Skeletal muscle tissue (tissue), 4 donors: ENCODE measurements around the gene FRY. TPM values are rescaled to one million over a fixed set of nuclear protein-coding genes. Genes with fewer than 3 reads are reported as not detected.

ENCODE experiments used
- H3K27ac ChIP-seq: one replicate; pipeline ENCODE4 v1.7.0; 2013; ENCODE audit warnings: mild to moderate bottlenecking, low read depth, low read length, inconsistent platforms
- H3K27me3 ChIP-seq, 3 donors: one replicate each; pipeline ENCODE4 v1.7.0; 2013; ENCODE audit warnings: low read length in 3 of 3; ENCODE audit not compliant: control insufficient read depth in 3 of 3, insufficient read depth in 3 of 3
- H3K36me3 ChIP-seq, 3 donors: one replicate each; pipeline ENCODE4 v1.7.0; 2013; ENCODE audit warnings: low read length in 3 of 3; ENCODE audit not compliant: control insufficient read depth in 3 of 3, insufficient read depth in 3 of 3
- H3K4me1 ChIP-seq, 3 donors: one replicate each; pipeline ENCODE4 v1.7.0; 2013; ENCODE audit warnings: low read length in 3 of 3, mild to moderate bottlenecking in 3 of 3; ENCODE audit not compliant: control insufficient read depth in 3 of 3, insufficient read depth in 3 of 3
- H3K4me3 ChIP-seq, 3 donors: one replicate each; pipeline ENCODE4 v1.7.0; 2013; ENCODE audit warnings: low read length in 3 of 3
- H3K9ac ChIP-seq, 3 donors: one replicate each; pipeline ENCODE4 v1.7.0; 2013; ENCODE audit warnings: low read length in 3 of 3, mild to moderate bottlenecking in 3 of 3, moderate library complexity in 2 of 3, low read depth in 1 of 3
- H3K9me3 ChIP-seq, 3 donors: one replicate each; pipeline ENCODE4 v1.7.0; 2013; ENCODE audit warnings: low read length in 3 of 3; ENCODE audit not compliant: control insufficient read depth in 3 of 3
- total RNA-seq: library from RNA; depleted of rRNA; stranded (reverse); fragments of >200 nt; gene quantifications from one replicate; pipeline ENCODE4 v1.2.3, GENCODE V29; 2014
- donor health status: Osteomylitis.

Gene FRY
- total RNA-seq, 1 donor from 2014 or later: 59.0 TPM

DNA sequence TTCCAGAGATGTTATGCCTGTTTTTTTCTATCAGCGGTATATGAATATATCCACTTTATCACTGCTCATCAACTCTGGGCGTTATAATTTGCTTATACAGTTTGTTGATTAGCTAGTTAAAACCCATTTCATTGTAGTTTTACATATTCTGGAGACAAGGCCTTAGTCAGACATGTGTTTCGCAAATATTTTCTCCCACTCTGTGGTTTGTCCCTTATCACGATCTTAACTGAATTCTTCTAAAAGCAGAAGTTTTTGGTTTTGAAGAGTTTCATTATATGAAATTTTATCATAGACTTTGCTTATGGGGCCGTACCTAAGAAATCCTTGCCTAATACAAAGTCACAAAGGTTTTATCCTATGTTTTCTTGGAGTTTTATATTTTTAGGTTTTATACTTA, 84.6 kb downstream of the FRY start:
- Histone ChIP-seq H3K36me3 (no peaks in the 10 kb centered on the region), H3K9ac (no peak overlapping the region), H3K27ac (peak overlapping the region; percentile 89), H3K4me3 (no peak overlapping the region), H3K9me3 (no peaks in the 10 kb centered on the region), H3K27me3 (no peaks in the 10 kb centered on the region), H3K4me1 (peaks cover 5 to 12% (median 7%) of the 10 kb centered on the region in 3 donors)

DNA sequence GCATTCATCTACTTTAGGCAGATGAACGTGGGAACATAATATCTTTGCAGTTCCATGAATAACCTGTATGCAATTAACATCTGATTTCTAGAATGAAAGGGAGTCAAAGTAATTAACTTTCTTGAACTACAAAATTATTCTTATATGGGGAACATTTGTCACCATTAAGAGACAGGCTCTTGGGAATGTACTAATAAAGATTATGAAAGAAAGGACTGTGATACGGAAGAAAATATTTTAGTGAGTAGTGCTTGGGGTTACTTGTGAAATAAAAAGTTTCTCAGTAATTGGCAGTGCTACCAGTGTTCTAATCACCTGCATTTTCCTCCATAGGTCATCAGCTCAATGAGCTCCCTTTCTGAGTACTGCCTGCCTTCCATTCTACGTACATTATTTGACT, 85.4 kb downstream of the FRY start:
- H3K9me3 ChIP-seq: no peaks in the 10 kb centered on the region
- H3K27me3 ChIP-seq: no peaks in the 10 kb centered on the region
- peak overlapping the region in 1 of 3 donors; percentile 39 for H3K4me3 ChIP-seq
- peak overlapping the region; percentile 45 to 63 (median 60) for H3K9ac ChIP-seq
- peak overlapping the region; percentile 89 for H3K27ac ChIP-seq
- H3K4me1 ChIP-seq: peaks cover 5 to 12% (median 7%) of the 10 kb centered on the region in 3 donors
- H3K36me3 ChIP-seq: no peaks in the 10 kb centered on the region

DNA sequence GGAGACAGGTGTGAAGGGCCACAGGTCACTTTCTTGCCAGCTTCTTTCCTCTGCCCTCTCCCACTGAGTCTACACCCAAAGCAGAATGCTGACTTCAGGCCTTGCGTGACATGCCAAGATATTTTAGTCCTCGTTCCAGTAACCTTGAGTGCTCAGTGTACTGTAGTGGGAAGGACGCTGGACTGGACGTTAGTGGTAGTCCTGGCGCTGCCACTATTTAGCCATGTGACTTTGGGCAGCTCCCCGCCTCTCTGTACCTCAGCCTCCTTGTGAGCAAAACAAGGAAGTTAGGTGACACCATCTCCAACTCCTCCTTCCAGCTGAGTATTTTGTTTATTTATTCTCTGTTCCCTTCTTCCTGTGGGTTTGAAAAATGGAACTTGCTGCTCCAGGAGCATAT, 86.1 kb downstream of the FRY start:
- no peaks in the 10 kb centered on the region for H3K9me3 ChIP-seq
- H3K27me3 ChIP-seq: no peaks in the 10 kb centered on the region
- peaks cover 5 to 12% (median 7%) of the 10 kb centered on the region in 3 donors for H3K4me1 ChIP-seq
- peak overlapping the region in 2 of 3 donors; percentile 23 to 39 for H3K4me3 ChIP-seq
- H3K9ac ChIP-seq: peak overlapping the region; percentile 45 to 63 (median 60)
- H3K27ac ChIP-seq: peak overlapping the region; percentile 89
- H3K36me3 ChIP-seq: no peaks in the 10 kb centered on the region

DNA sequence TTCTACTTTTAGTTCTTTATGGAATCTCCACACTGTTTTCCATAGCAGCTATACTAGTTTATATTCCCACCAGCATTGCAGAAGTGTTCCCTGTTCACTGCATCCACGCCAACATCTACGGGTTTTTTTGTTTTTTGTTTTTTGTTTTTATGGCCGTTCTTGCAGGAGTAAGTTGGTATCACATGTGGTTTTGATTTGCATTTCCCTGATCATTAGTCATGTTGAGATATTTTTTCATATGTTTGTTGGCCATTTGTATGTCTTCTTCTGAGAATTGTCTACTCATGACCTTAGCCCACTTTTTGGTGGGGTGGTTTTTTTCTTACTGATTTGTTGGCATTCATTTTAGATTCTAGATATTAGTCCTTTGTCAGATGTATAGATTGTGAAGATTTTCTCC, 89.7 kb downstream of the FRY start:
- Histone ChIP-seq H3K4me3 (no peak overlapping the region), H3K4me1 (peaks cover 11 to 25% (median 23%) of the 10 kb centered on the region in 3 donors), H3K36me3 (no peaks in the 10 kb centered on the region), H3K9ac (no peak overlapping the region), H3K27ac (no peak overlapping the region), H3K27me3 (no peaks in the 10 kb centered on the region), H3K9me3 (no peaks in the 10 kb centered on the region)

DNA sequence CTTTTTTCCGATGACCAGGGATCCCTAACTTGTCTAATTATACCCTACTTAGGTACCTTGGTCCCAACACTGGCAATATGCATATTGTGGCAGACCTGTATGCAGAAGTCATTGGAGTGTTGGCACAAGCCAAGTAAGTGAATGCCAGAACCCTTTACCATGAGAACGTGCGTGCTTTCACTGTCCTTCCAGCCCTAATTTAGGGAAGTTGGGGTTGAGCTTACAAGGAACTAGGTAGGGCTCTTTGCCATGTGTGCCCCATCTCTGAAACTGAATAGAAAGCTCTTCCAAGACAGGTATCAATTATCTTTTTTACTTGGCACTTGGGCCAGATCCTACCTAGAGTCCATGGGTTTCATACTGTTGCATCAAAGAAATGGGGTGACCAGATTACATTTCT, 93.2 kb downstream of the FRY start:
- Histone ChIP-seq H3K4me1 (peaks cover 9 to 19% (median 16%) of the 10 kb centered on the region in 3 donors), H3K9ac (no peak overlapping the region), H3K27me3 (no peaks in the 10 kb centered on the region), H3K4me3 (no peak overlapping the region), H3K27ac (peak overlapping the region; percentile 69), H3K36me3 (no peaks in the 10 kb centered on the region), H3K9me3 (no peaks in the 10 kb centered on the region)

DNA sequence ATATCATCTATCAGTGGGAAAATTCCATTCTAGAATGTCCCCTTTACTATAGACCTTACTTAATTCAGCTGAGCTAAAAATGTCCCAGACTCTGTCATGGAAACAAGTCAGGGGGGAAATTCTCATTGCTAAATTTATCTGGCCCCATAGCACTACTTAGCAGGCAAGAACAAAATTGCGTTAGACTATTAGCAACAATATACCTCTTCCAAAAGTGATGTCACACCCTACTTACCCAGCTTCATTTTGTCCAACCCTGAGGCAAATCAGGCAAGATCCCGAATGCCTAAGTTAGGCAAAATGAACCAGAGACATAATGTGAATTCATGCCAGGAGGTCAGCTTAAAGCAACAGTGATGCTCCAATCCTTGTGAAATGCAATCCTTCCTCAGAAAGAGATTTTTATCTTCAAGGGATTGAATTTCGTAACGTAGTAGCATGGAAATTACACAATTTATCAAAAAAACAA, 93.7 kb downstream of the FRY start:
- peak overlapping the region; percentile 69 for H3K27ac ChIP-seq
- peak overlapping the region in 1 of 3 donors; percentile 8 for H3K4me3 ChIP-seq
- H3K36me3 ChIP-seq: no peaks in the 10 kb centered on the region
- H3K4me1 ChIP-seq: peaks cover 9 to 19% (median 16%) of the 10 kb centered on the region in 3 donors
- peak overlapping the region in 1 of 3 donors; percentile 4 for H3K9ac ChIP-seq
- no peaks in the 10 kb centered on the region for H3K9me3 ChIP-seq
- no peaks in the 10 kb centered on the region for H3K27me3 ChIP-seq

DNA sequence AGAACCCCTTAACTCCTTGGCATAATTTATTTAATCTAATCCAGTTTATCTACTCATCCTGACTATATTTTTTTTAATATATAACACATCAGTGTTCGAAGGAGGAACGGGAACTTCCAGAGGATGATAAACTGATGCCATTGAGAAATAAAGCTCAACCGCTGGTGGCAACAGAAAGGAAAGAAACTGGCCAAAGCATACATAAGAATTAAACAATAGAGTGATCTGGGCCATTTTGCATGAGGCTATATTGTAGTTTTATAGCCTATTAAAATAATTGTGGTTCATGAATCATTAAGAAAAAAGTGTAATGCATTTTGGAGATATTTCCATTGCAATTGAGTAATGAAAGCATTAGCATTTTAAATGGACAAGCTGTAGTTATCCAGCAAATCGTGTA, 94.2 kb downstream of the FRY start:
- Histone ChIP-seq H3K9me3 (no peaks in the 10 kb centered on the region), H3K27me3 (no peaks in the 10 kb centered on the region), H3K4me3 (no peak overlapping the region), H3K36me3 (no peaks in the 10 kb centered on the region), H3K9ac (no peak overlapping the region), H3K27ac (peak overlapping the region; percentile 69), H3K4me1 (peaks cover 9 to 19% (median 16%) of the 10 kb centered on the region in 3 donors)

DNA sequence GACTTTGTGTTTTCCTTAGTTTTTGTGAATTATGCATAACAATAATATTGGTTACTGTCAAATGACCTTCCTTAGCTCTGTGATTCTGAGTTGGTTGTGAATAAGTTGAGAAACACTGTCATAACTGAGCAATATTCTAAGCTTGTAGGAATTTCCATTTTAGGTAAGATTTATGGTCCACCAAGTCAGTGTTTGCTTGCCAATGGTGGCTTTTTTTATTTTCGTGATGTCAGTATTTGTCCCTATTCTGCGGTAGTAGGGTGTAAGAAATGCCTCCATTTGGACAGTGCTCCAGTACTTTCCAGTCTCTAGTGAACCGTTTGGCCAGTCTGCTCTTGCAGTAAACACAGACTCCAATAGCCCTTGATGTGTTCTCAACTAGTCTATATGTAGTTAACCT, 94.7 kb downstream of the FRY start:
- no peak overlapping the region for H3K9ac ChIP-seq
- H3K27ac ChIP-seq: peak overlapping the region; percentile 69
- peaks cover 9 to 19% (median 16%) of the 10 kb centered on the region in 3 donors for H3K4me1 ChIP-seq
- H3K9me3 ChIP-seq: no peaks in the 10 kb centered on the region
- no peak overlapping the region for H3K4me3 ChIP-seq
- peaks cover 0 to 2% (median 0%) of the 10 kb centered on the region in 3 donors for H3K36me3 ChIP-seq
- no peaks in the 10 kb centered on the region for H3K27me3 ChIP-seq

DNA sequence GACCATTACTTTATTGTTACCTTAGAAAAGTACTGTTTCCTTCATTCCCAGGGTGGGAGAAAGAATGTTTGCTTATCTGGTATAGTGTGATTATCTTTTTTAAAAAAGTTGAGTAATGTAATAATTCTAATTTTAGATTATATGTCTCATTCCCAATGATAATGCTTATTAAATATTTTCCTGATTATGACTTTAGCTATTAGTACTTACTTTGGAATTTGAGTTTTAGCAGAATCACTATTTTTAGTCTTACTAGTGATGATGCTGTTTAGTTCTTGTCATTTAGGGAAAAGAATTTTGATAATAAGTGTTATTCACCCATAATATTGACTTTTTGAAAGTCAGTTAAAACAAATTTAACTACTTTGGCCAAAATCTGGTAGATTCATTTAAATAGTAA, 95.2 kb downstream of the FRY start:
- H3K4me1 ChIP-seq: peaks cover 9 to 19% (median 16%) of the 10 kb centered on the region in 3 donors
- H3K9ac ChIP-seq: no peak overlapping the region
- H3K4me3 ChIP-seq: no peak overlapping the region
- peaks cover 0 to 3% (median 0%) of the 10 kb centered on the region in 3 donors for H3K36me3 ChIP-seq
- H3K9me3 ChIP-seq: no peaks in the 10 kb centered on the region
- H3K27me3 ChIP-seq: no peaks in the 10 kb centered on the region
- H3K27ac ChIP-seq: peak overlapping the region; percentile 69

DNA sequence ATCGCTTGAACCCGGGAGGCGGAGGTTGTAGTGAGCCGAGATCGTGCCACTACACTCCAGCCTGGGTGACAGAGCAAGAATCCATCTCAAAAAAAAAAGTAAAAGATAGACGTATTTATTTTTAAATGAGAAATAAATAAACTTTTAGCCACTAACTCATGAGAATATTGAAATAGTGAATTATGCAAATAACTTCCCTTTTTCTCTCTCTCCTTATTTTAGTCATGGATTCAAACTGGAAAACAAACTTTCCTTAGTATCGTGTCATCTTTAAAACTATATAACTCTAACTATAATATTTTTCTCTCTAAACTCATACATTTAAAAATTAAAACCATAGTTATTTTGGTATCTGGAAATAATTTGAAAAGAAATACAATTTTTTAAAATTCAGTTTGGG, 96.1 kb downstream of the FRY start:
- Histone ChIP-seq H3K4me1 (peaks cover 9 to 19% (median 16%) of the 10 kb centered on the region in 3 donors), H3K36me3 (peaks cover 0 to 3% (median 0%) of the 10 kb centered on the region in 3 donors), H3K9ac (no peak overlapping the region), H3K27me3 (no peaks in the 10 kb centered on the region), H3K4me3 (no peak overlapping the region), H3K27ac (no peak overlapping the region), H3K9me3 (no peaks in the 10 kb centered on the region)
